Measurements from ENCODE around the gene SAMD9L. TPM values are rescaled to one million over a fixed set of nuclear protein-coding genes. Genes with fewer than 3 reads are reported as not detected.

The SAMD9L gene
- total RNA-seq, 1 donor from 2014 or later, result 3.7 TPM

- DNase-seq, result no peak
Observed at GRCh38 chr7:93119191-93119905, 28.8 kb downstream of the SAMD9L start.

GRCh38 chr7:93117852-93118530 lies 30.2 kb downstream of the SAMD9L start, which contains the start of gene SAMD9:
TSS of gene SAMD9 (minus strand) at chr7:93117979. CDS start at chr7:93106097, 11,882 bp downstream.
- Histone ChIP-seq H3K36me3 (peaks cover 28% of the 10 kb centered on the region), H3K27me3 (ENCODE audit: low read depth) (no peaks in the 10 kb centered on the region), H3K9me3 (replicated peaks) (peaks cover 50% of the 10 kb centered on the region), H3K4me3 (peak within 1 kb of the TSS; percentile 61), H3K4me1 (peaks cover 26% of the 10 kb centered on the region), H3K27ac (replicated peaks) (peak within 1 kb of the TSS; percentile 72)
- intact Hi-C loops (cut with micrococcal nuclease), result no loop called here
- TF ChIP-seq CTCF (IDR thresholded peaks at IDR 0.05; ENCODE audit: borderline replicate concordance), result no peak
- DNase-seq, result no peak

More at GRCh38 chr7:93119191-93119905, 28.8 kb downstream of the SAMD9L start:
- Histone ChIP-seq H3K4me1 (peaks cover 26% of the 10 kb centered on the region), H3K27me3 (ENCODE audit: low read depth) (no peaks in the 10 kb centered on the region), H3K27ac (replicated peaks) (no peak overlapping the region), H3K36me3 (peaks cover 16% of the 10 kb centered on the region), H3K9me3 (replicated peaks) (peaks cover 53% of the 10 kb centered on the region), H3K4me3 (no peak overlapping the region)
- intact Hi-C loops (cut with micrococcal nuclease), result no loop called here
- TF ChIP-seq CTCF (IDR thresholded peaks at IDR 0.05; ENCODE audit: borderline replicate concordance), result no peak

- Histone ChIP-seq H3K27me3 (ENCODE audit: low read depth) (no peaks in the 10 kb centered on the region), H3K36me3 (peaks cover 33% of the 10 kb centered on the region), H3K4me3 (peak overlapping the region; percentile 61), H3K4me1 (peaks cover 26% of the 10 kb centered on the region), H3K9me3 (replicated peaks) (peaks cover 50% of the 10 kb centered on the region), H3K27ac (replicated peaks) (peak overlapping the region; percentile 72)
- DNase-seq, result no peak
- intact Hi-C loops (cut with micrococcal nuclease), result no loop called here
- no peak for TF ChIP-seq CTCF (IDR thresholded peaks at IDR 0.05; ENCODE audit: borderline replicate concordance)
Observed at GRCh38 chr7:93117327-93117726, 30.9 kb downstream of the SAMD9L start.

GRCh38 chr7:93115796-93116195 lies 32.4 kb downstream of the SAMD9L start:
- TF ChIP-seq CTCF (IDR thresholded peaks at IDR 0.05; ENCODE audit: borderline replicate concordance), result no peak
- no peak for DNase-seq
- H3K27ac ChIP-seq (replicated peaks), result no peak overlapping the region
- H3K36me3 ChIP-seq, result peaks cover 44% of the 10 kb centered on the region
- H3K9me3 ChIP-seq (replicated peaks), result peaks cover 56% of the 10 kb centered on the region
- no peaks in the 10 kb centered on the region for H3K27me3 ChIP-seq (ENCODE audit: low read depth)
- peaks cover 26% of the 10 kb centered on the region for H3K4me1 ChIP-seq
- intact Hi-C loops (cut with micrococcal nuclease), result no loop called here
- H3K4me3 ChIP-seq, result no peak overlapping the region

- no peak for DNase-seq
- no peaks in the 10 kb centered on the region for H3K27me3 ChIP-seq (ENCODE audit: low read depth)
- intact Hi-C loops (cut with micrococcal nuclease), result no loop called here
- H3K4me1 ChIP-seq, result no peaks in the 10 kb centered on the region
- peaks cover 98% of the 10 kb centered on the region for H3K9me3 ChIP-seq (replicated peaks)
- peaks cover 90% of the 10 kb centered on the region for H3K36me3 ChIP-seq
- H3K27ac ChIP-seq (replicated peaks), result no peak overlapping the region
- TF ChIP-seq CTCF (IDR thresholded peaks at IDR 0.05; ENCODE audit: borderline replicate concordance), result no peak
- H3K4me3 ChIP-seq, result no peak overlapping the region
Observed at GRCh38 chr7:93108003-93108402, 40.2 kb downstream of the SAMD9L start.

Measured in left ventricle myocardium inferior (tissue), 1 donor.